IMR-90 (cell line): ENCODE data around the gene BTBD10. TPM values are rescaled to one million over a fixed set of nuclear protein-coding genes. Genes with fewer than 3 reads are reported as not detected.
A peak's percentile ranks its signal among the peaks of the same experiment; 100 is the strongest.

Experiments used
- ATAC-seq: fragments of 200-7000 bp; cut with Tn5 transposase; 2 replicates; pipeline ENCODE4 v1.9.1; 2020; ENCODE audit warnings: low read depth, mild to moderate bottlenecking, moderate library complexity
- BruUV-seq: library from RNA; stranded (reverse); fragments of 400-500 nt; replicated peaks from 2 replicates; lab custom pipeline; 2021; lab: Mats Ljungman, UMichigan
- CTCF ChIA-PET: fragments of 300-600 bp; formaldehyde crosslinking; extraction: SDS; loops from one replicate; lab custom pipeline; 2021; ENCODE audit warnings: antibody characterized with exemption; lab: Yijun Ruan, JAX
- POLR2A ChIA-PET: fragments of 300-600 bp; sonication (Branson Sonifier 250); formaldehyde crosslinking; loops from one replicate; lab custom pipeline; 2022; ENCODE audit warnings: antibody characterized with exemption; ENCODE audit not compliant: unreplicated experiment; lab: Charles Lee
- DNase-seq: peaks from one replicate; pipeline ENCODE4 v3.0.0; 2013
- H2AFZ ChIP-seq: replicated peaks from 2 replicates; pipeline ENCODE3; 2013; ENCODE audit warnings: low read length, mild to moderate bottlenecking; ENCODE audit not compliant: poor library complexity
- H2AK5ac ChIP-seq: 2 replicates; pipeline ENCODE4 v1.6.1; 2013; ENCODE audit warnings: low read depth, low read length, inconsistent platforms
- H2AK9ac ChIP-seq: replicated peaks from 2 replicates; pipeline ENCODE3; 2013; ENCODE audit warnings: mild to moderate bottlenecking, low read depth, low read length, moderate library complexity; ENCODE audit not compliant: poor library complexity
- H2BK120ac ChIP-seq: 2 replicates; pipeline ENCODE4 v1.6.1; 2013; ENCODE audit warnings: low read depth, low read length, inconsistent platforms
- H2BK15ac ChIP-seq: 3 replicates; pipeline ENCODE4 v1.6.1; 2013; ENCODE audit warnings: low read depth, low read length, inconsistent platforms
- H2BK20ac ChIP-seq: 2 replicates; pipeline ENCODE4 v1.6.1; 2013; ENCODE audit warnings: low read depth, mild to moderate bottlenecking, inconsistent platforms, low read length, moderate library complexity
- H2BK5ac ChIP-seq: 2 replicates; pipeline ENCODE4 v1.6.1; 2013; ENCODE audit warnings: mild to moderate bottlenecking, low read depth, low read length, inconsistent platforms; ENCODE audit not compliant: poor library complexity, severe bottlenecking
- H3K14ac ChIP-seq: replicated peaks from 2 replicates; pipeline ENCODE4 v1.6.1; 2013; ENCODE audit warnings: low read depth, low read length, inconsistent platforms
- H3K18ac ChIP-seq: 2 replicates; pipeline ENCODE4 v1.6.1; 2013; ENCODE audit warnings: low read depth, low read length, control low read depth
- H3K23ac ChIP-seq: 2 replicates; pipeline ENCODE4 v1.6.1; 2013; ENCODE audit warnings: low read depth, low read length, inconsistent platforms
- H3K27ac ChIP-seq: 2 replicates; pipeline ENCODE4 v1.5.1; 2013; ENCODE audit warnings: mild to moderate bottlenecking, control low read depth, low read length; ENCODE audit not compliant: insufficient read depth
- H3K27me3 ChIP-seq: 2 replicates; pipeline ENCODE4 v1.6.1; 2013; ENCODE audit warnings: low read length; ENCODE audit not compliant: control insufficient read depth, insufficient read depth
- H3K36me3 ChIP-seq: 2 replicates; pipeline ENCODE4 v1.6.1; 2013; ENCODE audit warnings: low read length, mixed read lengths; ENCODE audit not compliant: control insufficient read depth, insufficient read depth
- H3K4ac ChIP-seq: 2 replicates; pipeline ENCODE4 v1.6.1; 2013; ENCODE audit warnings: low read depth, low read length, inconsistent platforms
- H3K4me1 ChIP-seq: 2 replicates; pipeline ENCODE4 v1.6.1; 2013; ENCODE audit warnings: low read length, mixed read lengths; ENCODE audit not compliant: control insufficient read depth, insufficient read depth
- H3K4me2 ChIP-seq: 2 replicates; pipeline ENCODE4 v1.6.1; 2013; ENCODE audit warnings: low read depth, mild to moderate bottlenecking, control low read depth, low read length, moderate library complexity
- H3K4me3 ChIP-seq: 2 replicates; pipeline ENCODE4 v1.5.1; 2013; ENCODE audit warnings: low read depth, mild to moderate bottlenecking, control low read depth, low read length, moderate library complexity; ENCODE audit not compliant: insufficient read depth
- H3K56ac ChIP-seq: 2 replicates; pipeline ENCODE4 v1.6.1; 2013; ENCODE audit warnings: low read length, inconsistent platforms; ENCODE audit not compliant: insufficient read depth; ENCODE audit errors: extremely low read depth
- H3K79me1 ChIP-seq, 2 experiments: 2 replicates each; pipeline ENCODE4 v1.6.1; 2013; ENCODE audit warnings: low read length in 2 of 2, inconsistent platforms in 1 of 2, low read depth in 1 of 2
- H3K9ac ChIP-seq: 2 replicates; pipeline ENCODE4 v1.6.1; 2013; ENCODE audit warnings: low read depth, low read length, control low read depth
- H3K9me1 ChIP-seq: 2 replicates; pipeline ENCODE4 v1.6.1; 2013; ENCODE audit warnings: low read length, inconsistent platforms; ENCODE audit not compliant: insufficient read depth
- H3K9me3 ChIP-seq: 2 replicates; pipeline ENCODE4 v1.6.1; 2013; ENCODE audit warnings: low read length; ENCODE audit not compliant: control insufficient read depth, insufficient read depth
- H4K20me1 ChIP-seq: 2 replicates; pipeline ENCODE4 v1.6.1; 2013; ENCODE audit warnings: low read length, inconsistent platforms; ENCODE audit not compliant: insufficient read depth
- H4K5ac ChIP-seq: 2 replicates; pipeline ENCODE4 v1.6.1; 2013; ENCODE audit warnings: mild to moderate bottlenecking, low read depth, low read length, control low read depth
- H4K8ac ChIP-seq, 2 experiments: 2 replicates each; pipeline ENCODE4 v1.6.1; 2013; ENCODE audit warnings: low read depth in 2 of 2, low read length in 2 of 2, control low read depth in 1 of 2, inconsistent platforms in 1 of 2
- H4K91ac ChIP-seq: 2 replicates; pipeline ENCODE4 v1.6.1; 2013; ENCODE audit warnings: low read depth, low read length, inconsistent platforms; ENCODE audit not compliant: insufficient read depth
- BHLHE40 ChIP-seq: fragments of 150-350 bp; IDR thresholded peaks from 2 replicates; pipeline ENCODE4 v1.6.1; 2016; ENCODE audit warnings: mild to moderate bottlenecking, low read depth, low read length
- CEBPB ChIP-seq: IDR thresholded peaks from 2 replicates; pipeline ENCODE4 v1.6.1; 2012; ENCODE audit warnings: low read depth, low read length, improper control_type of control experiment
- CHD1 ChIP-seq: IDR thresholded peaks from 2 replicates; pipeline ENCODE4 v1.6.1; 2012; ENCODE audit warnings: low read depth, low read length, improper control_type of control experiment
- FOS ChIP-seq: fragments of 150-350 bp; IDR thresholded peaks from 2 replicates; pipeline ENCODE4 v1.6.1; 2016; ENCODE audit warnings: low read depth, low read length
- MAFK ChIP-seq: IDR thresholded peaks from 2 replicates; pipeline ENCODE4 v1.6.1; 2012; ENCODE audit warnings: low read depth, low read length, improper control_type of control experiment
- MAZ ChIP-seq: IDR thresholded peaks from 2 replicates; pipeline ENCODE4 v1.6.1; 2012; ENCODE audit warnings: low read depth, mild to moderate bottlenecking, low read length, improper control_type of control experiment, moderate library complexity, borderline replicate concordance
- MXI1 ChIP-seq: IDR thresholded peaks from 2 replicates; pipeline ENCODE4 v1.6.1; 2012; ENCODE audit warnings: low read depth, mild to moderate bottlenecking, low read length, moderate library complexity, borderline replicate concordance
- NFE2L2 ChIP-seq: fragments of 150-350 bp; IDR thresholded peaks from 2 replicates; pipeline ENCODE4 v1.6.1; 2016; ENCODE audit warnings: low read depth, mild to moderate bottlenecking, low read length
- POLR2A ChIP-seq: IDR thresholded peaks from 2 replicates; pipeline ENCODE4 v1.6.1; 2012; ENCODE audit warnings: mild to moderate bottlenecking, low read depth, low read length
- RAD21 ChIP-seq: IDR thresholded peaks from 2 replicates; pipeline ENCODE4 v1.6.1; 2012; ENCODE audit warnings: low read length, improper control_type of control experiment
- RCOR1 ChIP-seq: IDR thresholded peaks from 2 replicates; pipeline ENCODE4 v1.6.1; 2012; ENCODE audit warnings: mild to moderate bottlenecking, low read length, improper control_type of control experiment; ENCODE audit not compliant: insufficient replicate concordance
- RFX5 ChIP-seq: IDR thresholded peaks from 2 replicates; pipeline ENCODE4 v1.8.0; 2012; ENCODE audit warnings: low read depth, mild to moderate bottlenecking, low read length, moderate library complexity
- SMC3 ChIP-seq: fragments of 150-350 bp; IDR thresholded peaks from 2 replicates; pipeline ENCODE4 v1.6.1; 2016; ENCODE audit warnings: low read depth, mild to moderate bottlenecking, antibody characterized with exemption, low read length, moderate library complexity
- WGBS, 2 experiments: methylation state at CpG; one replicate each; pipeline versions ENCODE4 v1.1.5 to v1.1.7; 2013; ENCODE audit warnings: missing lambda C conversion rate in 2 of 2; ENCODE audit not compliant: insufficient read length in 1 of 2; ENCODE audit errors: extremely low coverage in 2 of 2; 5-methylcytosine and 5-hydroxymethylcytosine counted together
- dilution Hi-C: fragments of 300-500 bp; cut with HindIII; formaldehyde crosslinking; loops from one replicate; pipeline ENCODE4 v1.14.3; 2018; ENCODE audit warnings: low sequenced_read_pairs; ENCODE audit not compliant: unreplicated experiment
- in situ Hi-C: fragments of 300-500 bp; cut with MboI; formaldehyde crosslinking; loops from 3 replicates; pipeline ENCODE4 v1.14.3; 2019; ENCODE audit warnings: low sequenced_read_pairs, inconsistent platforms, mixed read lengths
- intact Hi-C: fragments of 100-400 bp; cut with micrococcal nuclease; formaldehyde crosslinking; loops from 2 replicates; pipeline ENCODE4 v1.10.0; 2022
- polyA plus RNA-seq, 3 experiments: library from polyadenylated mRNA; depleted of rRNA; stranded (reverse); fragments of >200 nt; gene quantifications; 2 replicates each; pipeline ENCODE4 v1.2.3, GENCODE V29; 2012; ENCODE audit warnings: low replicate concordance in 1 of 3
- total RNA-seq: library from RNA; depleted of rRNA; stranded (reverse); fragments of >200 nt; gene quantifications from 2 replicates; pipeline ENCODE4 v1.2.3, GENCODE V29; 2012
- TF ChIP-seq, protein P1 (sequence below): fragments of 150-350 bp; IDR thresholded peaks from 2 replicates; pipeline ENCODE4 v1.6.1; 2017; ENCODE audit warnings: mild to moderate bottlenecking, antibody characterized with exemption, low read length, low read depth
- TF ChIP-seq, protein P2 (sequence below): conservative IDR thresholded peaks from 2 replicates; pipeline ENCODE4 v1.5.1; 2012; ENCODE audit warnings: mild to moderate bottlenecking, low read depth, low read length, improper control_type of control experiment
- TF ChIP-seq, protein P3 (sequence below): fragments of 150-350 bp; IDR thresholded peaks from 2 replicates; pipeline ENCODE4 v1.6.1; 2016; ENCODE audit warnings: low read depth, mild to moderate bottlenecking, low read length, moderate library complexity, borderline replicate concordance

The BTBD10 gene
- total and polyA plus RNA-seq, 2 of the 4 experiments (the other 2 are of a cell fraction) = 32.5 to 59.9 TPM

DNA sequence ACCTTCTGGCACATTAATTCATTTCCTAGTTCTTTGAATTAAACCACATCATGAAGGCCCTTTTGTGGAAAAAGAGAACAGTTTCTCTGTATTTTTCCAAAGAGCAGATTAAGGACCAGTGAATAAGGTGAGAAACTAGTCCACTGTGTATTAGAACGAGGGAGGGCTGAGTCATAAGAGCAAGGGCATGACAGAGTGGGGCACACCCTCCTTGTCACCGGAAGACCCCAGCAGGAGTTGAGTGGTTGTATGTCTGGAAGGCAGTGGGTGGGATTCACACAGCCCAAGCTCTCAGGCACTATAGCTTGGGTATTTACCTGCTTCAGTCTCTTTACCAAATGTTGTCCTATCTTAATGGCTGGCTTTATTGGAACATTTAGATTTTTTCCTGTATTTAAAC is 98.6 kb downstream of the BTBD10 start:
- Histone ChIP-seq H2BK15ac (no peak overlapping the region), H2AK9ac (no peak overlapping the region), H4K5ac (no peak overlapping the region), H3K27me3 (no peaks in the 10 kb centered on the region), H4K20me1 (no peaks in the 10 kb centered on the region), H3K9ac (no peak overlapping the region), H4K8ac (no peak overlapping the region), H3K4me3 (no peak overlapping the region), H3K4me1 (peaks cover 16% of the 10 kb centered on the region), H3K36me3 (peaks cover 7% of the 10 kb centered on the region), H3K4me2 (no peak overlapping the region), H2BK5ac (no peak overlapping the region), H2AK5ac (no peak overlapping the region), H2AFZ (no peak overlapping the region), H3K9me1 (peaks cover 16% of the 10 kb centered on the region), H3K79me1 (peaks cover 0 to 8% of the 10 kb centered on the region in 2 experiments; a peak in 1 of 4 replicates), H3K18ac (no peak overlapping the region), H2BK20ac (no peak overlapping the region), H4K91ac (no peak overlapping the region), H3K23ac (no peak overlapping the region), H3K9me3 (no peaks in the 10 kb centered on the region), H2BK120ac (no peak overlapping the region), H3K27ac (no peak overlapping the region), H3K56ac (no peak overlapping the region), H3K14ac (peak overlapping the region; percentile 10; the same call in 1 of the 2 replicates), H3K4ac (no peak overlapping the region)
- ATAC-seq = no peak
- TF ChIP-seq FOS (no peak), RFX5 (no peak), MAFK (no peak), CEBPB (no peak), MAZ (no peak), RCOR1 (no peak), CHD1 (no peak), MXI1 (no peak), NFE2L2 (no peak), BHLHE40 (no peak), SMC3 (no peak), POLR2A (no peak), RAD21 (no peak)
- TF ChIP-seq, protein P1, sequence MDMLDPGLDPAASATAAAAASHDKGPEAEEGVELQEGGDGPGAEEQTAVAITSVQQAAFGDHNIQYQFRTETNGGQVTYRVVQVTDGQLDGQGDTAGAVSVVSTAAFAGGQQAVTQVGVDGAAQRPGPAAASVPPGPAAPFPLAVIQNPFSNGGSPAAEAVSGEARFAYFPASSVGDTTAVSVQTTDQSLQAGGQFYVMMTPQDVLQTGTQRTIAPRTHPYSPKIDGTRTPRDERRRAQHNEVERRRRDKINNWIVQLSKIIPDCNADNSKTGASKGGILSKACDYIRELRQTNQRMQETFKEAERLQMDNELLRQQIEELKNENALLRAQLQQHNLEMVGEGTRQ = no peak
- TF ChIP-seq, protein P2, sequence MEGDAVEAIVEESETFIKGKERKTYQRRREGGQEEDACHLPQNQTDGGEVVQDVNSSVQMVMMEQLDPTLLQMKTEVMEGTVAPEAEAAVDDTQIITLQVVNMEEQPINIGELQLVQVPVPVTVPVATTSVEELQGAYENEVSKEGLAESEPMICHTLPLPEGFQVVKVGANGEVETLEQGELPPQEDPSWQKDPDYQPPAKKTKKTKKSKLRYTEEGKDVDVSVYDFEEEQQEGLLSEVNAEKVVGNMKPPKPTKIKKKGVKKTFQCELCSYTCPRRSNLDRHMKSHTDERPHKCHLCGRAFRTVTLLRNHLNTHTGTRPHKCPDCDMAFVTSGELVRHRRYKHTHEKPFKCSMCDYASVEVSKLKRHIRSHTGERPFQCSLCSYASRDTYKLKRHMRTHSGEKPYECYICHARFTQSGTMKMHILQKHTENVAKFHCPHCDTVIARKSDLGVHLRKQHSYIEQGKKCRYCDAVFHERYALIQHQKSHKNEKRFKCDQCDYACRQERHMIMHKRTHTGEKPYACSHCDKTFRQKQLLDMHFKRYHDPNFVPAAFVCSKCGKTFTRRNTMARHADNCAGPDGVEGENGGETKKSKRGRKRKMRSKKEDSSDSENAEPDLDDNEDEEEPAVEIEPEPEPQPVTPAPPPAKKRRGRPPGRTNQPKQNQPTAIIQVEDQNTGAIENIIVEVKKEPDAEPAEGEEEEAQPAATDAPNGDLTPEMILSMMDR = no peak
- TF ChIP-seq, protein P3, sequence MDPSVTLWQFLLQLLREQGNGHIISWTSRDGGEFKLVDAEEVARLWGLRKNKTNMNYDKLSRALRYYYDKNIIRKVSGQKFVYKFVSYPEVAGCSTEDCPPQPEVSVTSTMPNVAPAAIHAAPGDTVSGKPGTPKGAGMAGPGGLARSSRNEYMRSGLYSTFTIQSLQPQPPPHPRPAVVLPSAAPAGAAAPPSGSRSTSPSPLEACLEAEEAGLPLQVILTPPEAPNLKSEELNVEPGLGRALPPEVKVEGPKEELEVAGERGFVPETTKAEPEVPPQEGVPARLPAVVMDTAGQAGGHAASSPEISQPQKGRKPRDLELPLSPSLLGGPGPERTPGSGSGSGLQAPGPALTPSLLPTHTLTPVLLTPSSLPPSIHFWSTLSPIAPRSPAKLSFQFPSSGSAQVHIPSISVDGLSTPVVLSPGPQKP = no peak
- dilution Hi-C loops = no loop called here
- in situ Hi-C loops = no loop called here
- no CpG with 5 or more reads among the region's 2 CpGs for WGBS, 2 experiments
- BruUV-seq = no TSS peak
- DNase-seq = no peak
- intact Hi-C loops = no loop called here
- ChIA-PET CTCF (interaction anchor here (1.3 kb wide), 1 partner anchor 21 kb away, joined by 3 read pairs; no protein-coding TSS in a partner anchor), POLR2A (no interaction called here)
